ENCODE measurements around the gene DNAH8.

DNA sequence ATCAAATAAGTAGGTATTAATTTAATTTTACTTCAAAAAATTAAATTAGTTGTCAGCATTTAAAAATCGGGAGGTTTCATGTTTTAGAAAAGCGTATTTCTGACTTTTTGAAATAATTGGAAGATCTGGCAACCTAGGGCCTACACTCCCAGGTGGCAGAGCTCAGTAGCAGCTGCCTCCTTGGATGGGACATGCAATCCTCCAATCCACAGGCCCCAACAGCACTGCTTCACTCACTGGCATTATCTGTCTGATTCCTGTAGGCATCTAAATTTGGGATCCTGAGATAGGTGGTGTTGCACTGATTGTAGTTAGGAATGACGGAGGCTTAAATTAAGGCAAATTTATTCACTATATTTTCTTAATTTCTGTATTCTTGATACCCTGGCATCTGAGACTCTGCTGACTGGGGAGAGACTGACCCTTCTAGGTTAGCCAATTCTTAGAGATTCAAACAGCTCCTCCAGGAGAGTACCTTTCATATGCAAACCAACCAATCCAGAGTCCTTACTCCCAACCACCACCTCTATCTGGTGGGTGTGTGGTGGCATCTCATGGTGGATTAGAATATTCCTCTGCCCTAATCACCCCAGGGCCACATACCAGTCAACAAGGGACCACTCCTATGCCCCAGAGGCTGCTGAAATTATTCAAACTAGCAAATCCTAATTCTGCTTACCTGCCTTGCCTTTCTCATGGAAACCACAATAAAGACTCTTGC, 186.9 kb downstream of the DNAH8 start:
- TF ChIP-seq, protein P1, sequence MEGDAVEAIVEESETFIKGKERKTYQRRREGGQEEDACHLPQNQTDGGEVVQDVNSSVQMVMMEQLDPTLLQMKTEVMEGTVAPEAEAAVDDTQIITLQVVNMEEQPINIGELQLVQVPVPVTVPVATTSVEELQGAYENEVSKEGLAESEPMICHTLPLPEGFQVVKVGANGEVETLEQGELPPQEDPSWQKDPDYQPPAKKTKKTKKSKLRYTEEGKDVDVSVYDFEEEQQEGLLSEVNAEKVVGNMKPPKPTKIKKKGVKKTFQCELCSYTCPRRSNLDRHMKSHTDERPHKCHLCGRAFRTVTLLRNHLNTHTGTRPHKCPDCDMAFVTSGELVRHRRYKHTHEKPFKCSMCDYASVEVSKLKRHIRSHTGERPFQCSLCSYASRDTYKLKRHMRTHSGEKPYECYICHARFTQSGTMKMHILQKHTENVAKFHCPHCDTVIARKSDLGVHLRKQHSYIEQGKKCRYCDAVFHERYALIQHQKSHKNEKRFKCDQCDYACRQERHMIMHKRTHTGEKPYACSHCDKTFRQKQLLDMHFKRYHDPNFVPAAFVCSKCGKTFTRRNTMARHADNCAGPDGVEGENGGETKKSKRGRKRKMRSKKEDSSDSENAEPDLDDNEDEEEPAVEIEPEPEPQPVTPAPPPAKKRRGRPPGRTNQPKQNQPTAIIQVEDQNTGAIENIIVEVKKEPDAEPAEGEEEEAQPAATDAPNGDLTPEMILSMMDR (conservative IDR thresholded peaks at IDR 0.05): no peak
- TF ChIP-seq EZH2 (IDR thresholded peaks at IDR 0.05; ENCODE audit: low read depth): no peak

Data from PC-9 (cell line).